HFF-Myc (cell line): ENCODE data around the gene NAV2.

Experiments used
- DNase-seq: peaks from one replicate; pipeline ENCODE4 v3.0.0-alpha.2; 2011; ENCODE audit warnings: low read depth; ENCODE audit errors: extremely low read depth
- H3K4me3 ChIP-seq: replicated peaks from 2 replicates; pipeline ENCODE4 v1.5.1; 2011; ENCODE audit warnings: low read depth, mild to moderate bottlenecking, control low read depth, low read length
- CTCF ChIP-seq: IDR thresholded peaks from 2 replicates; pipeline ENCODE4 v1.5.1; 2012; ENCODE audit warnings: mild to moderate bottlenecking, low read depth, low read length, control low read depth; ENCODE audit errors: missing control alignments

Gene NAV2

GRCh38 chr11:19980388-19980787 is 267.8 kb downstream of the NAV2 start:
- no peak for DNase-seq
- TF ChIP-seq CTCF: no peak
- H3K4me3 ChIP-seq: no peak overlapping the region

- no peak for TF ChIP-seq CTCF
- H3K4me3 ChIP-seq: no peak overlapping the region
- no peak for DNase-seq
Measured at GRCh38 chr11:19980957-19981669, 268.5 kb downstream of the NAV2 start.

GRCh38 chr11:19982774-19983495 is 270.3 kb downstream of the NAV2 start:
- TF ChIP-seq CTCF: no peak

GRCh38 chr11:19984048-19984742 is 271.6 kb downstream of the NAV2 start:
- no peak overlapping the region for H3K4me3 ChIP-seq
- TF ChIP-seq CTCF: no peak
- DNase-seq: no peak

More at GRCh38 chr11:19982774-19983495, 270.3 kb downstream of the NAV2 start:
- no peak for DNase-seq
- H3K4me3 ChIP-seq: no peak overlapping the region

GRCh38 chr11:19985111-19985510 is 272.5 kb downstream of the NAV2 start:
- DNase-seq: no peak
- TF ChIP-seq CTCF: no peak

GRCh38 chr11:19987331-19987801 is 274.7 kb downstream of the NAV2 start:
- no peak for TF ChIP-seq CTCF
- DNase-seq: no peak
- H3K4me3 ChIP-seq: no peak overlapping the region

More at GRCh38 chr11:19985111-19985510, 272.5 kb downstream of the NAV2 start:
- H3K4me3 ChIP-seq: no peak overlapping the region
